Measurements from ENCODE around the gene GSAP.

- TF ChIP-seq CTCF (IDR thresholded peaks at IDR 0.05) (peak; percentile 28; the same call in 1 of the 2 replicates), MAX (IDR thresholded peaks at IDR 0.05; ENCODE audit: low read depth) (no peak; the same call in none of the 2 replicates), RFX5 (IDR thresholded peaks at IDR 0.05; ENCODE audit: low read length) (no peak), POLR2AphosphoS5 (IDR thresholded peaks at IDR 0.05; ENCODE audit: low read depth, low read length) (no peak), FOSL2 (IDR thresholded peaks at IDR 0.05; ENCODE audit: borderline replicate concordance, low read depth) (no peak), EZH2phosphoT487 (IDR thresholded peaks at IDR 0.05; ENCODE audit: borderline replicate concordance, low read depth) (no peak), USF1 (IDR thresholded peaks at IDR 0.05; ENCODE audit: borderline replicate concordance, low read depth) (no peak), CHD2 (IDR thresholded peaks at IDR 0.05; ENCODE audit: low read length, partially characterized antibody) (peak; percentile 42), EP300 (IDR thresholded peaks at IDR 0.05; ENCODE audit: borderline replicate concordance in 1 of 2, low read depth in 1 of 2, low read length in 1 of 2) (no peak)
Measured at GRCh38 chr7:77415823-77416620, at the start of gene GSAP.
